Neural cell (in vitro differentiated cells): ENCODE measurements around the gene OGFOD2.

ENCODE experiments used
- CTCF ChIP-seq: fragments of 450-650 bp; IDR thresholded peaks from 2 replicates; pipeline ENCODE4 v1.5.1; 2014; ENCODE audit warnings: antibody characterized with exemption, mild to moderate bottlenecking, moderate library complexity; ENCODE audit not compliant: poor library complexity, severe bottlenecking
- EP300 ChIP-seq: fragments of 450-650 bp; conservative IDR thresholded peaks from 2 replicates; pipeline ENCODE4 v1.6.1; 2014; ENCODE audit warnings: antibody characterized with exemption, mild to moderate bottlenecking, moderate library complexity; ENCODE audit not compliant: poor library complexity, severe bottlenecking
- EZH2 ChIP-seq: fragments of 200-600, 300-800 bp; shearing (Covaris generic), sonication (generic); IDR thresholded peaks from 2 replicates; pipeline ENCODE4 v1.6.1; 2014; ENCODE audit warnings: antibody characterized with exemption, low read length, borderline replicate concordance, mild to moderate bottlenecking; ENCODE audit not compliant: insufficient read depth, poor library complexity, severe bottlenecking
- POLR2AphosphoS5 ChIP-seq: IDR thresholded peaks from 2 replicates; pipeline ENCODE4 v1.6.1; 2012
- SMC3 ChIP-seq: fragments of 450-650 bp; conservative IDR thresholded peaks from 2 replicates; pipeline ENCODE4 v1.6.1; 2014; ENCODE audit warnings: antibody characterized with exemption, mild to moderate bottlenecking, moderate library complexity; ENCODE audit not compliant: poor library complexity
- TAF1 ChIP-seq: IDR thresholded peaks from 2 replicates; pipeline ENCODE4 v1.6.1; 2012; ENCODE audit warnings: low read depth
- TF ChIP-seq, protein P1 (sequence below): IDR thresholded peaks from 2 replicates; pipeline ENCODE4 v1.6.1; 2012; ENCODE audit warnings: borderline replicate concordance

- TF ChIP-seq POLR2AphosphoS5 (no peak), CTCF (no peak), TAF1 (no peak), EZH2 (no peak), EP300 (no peak), SMC3 (no peak)
- TF ChIP-seq, protein P1, sequence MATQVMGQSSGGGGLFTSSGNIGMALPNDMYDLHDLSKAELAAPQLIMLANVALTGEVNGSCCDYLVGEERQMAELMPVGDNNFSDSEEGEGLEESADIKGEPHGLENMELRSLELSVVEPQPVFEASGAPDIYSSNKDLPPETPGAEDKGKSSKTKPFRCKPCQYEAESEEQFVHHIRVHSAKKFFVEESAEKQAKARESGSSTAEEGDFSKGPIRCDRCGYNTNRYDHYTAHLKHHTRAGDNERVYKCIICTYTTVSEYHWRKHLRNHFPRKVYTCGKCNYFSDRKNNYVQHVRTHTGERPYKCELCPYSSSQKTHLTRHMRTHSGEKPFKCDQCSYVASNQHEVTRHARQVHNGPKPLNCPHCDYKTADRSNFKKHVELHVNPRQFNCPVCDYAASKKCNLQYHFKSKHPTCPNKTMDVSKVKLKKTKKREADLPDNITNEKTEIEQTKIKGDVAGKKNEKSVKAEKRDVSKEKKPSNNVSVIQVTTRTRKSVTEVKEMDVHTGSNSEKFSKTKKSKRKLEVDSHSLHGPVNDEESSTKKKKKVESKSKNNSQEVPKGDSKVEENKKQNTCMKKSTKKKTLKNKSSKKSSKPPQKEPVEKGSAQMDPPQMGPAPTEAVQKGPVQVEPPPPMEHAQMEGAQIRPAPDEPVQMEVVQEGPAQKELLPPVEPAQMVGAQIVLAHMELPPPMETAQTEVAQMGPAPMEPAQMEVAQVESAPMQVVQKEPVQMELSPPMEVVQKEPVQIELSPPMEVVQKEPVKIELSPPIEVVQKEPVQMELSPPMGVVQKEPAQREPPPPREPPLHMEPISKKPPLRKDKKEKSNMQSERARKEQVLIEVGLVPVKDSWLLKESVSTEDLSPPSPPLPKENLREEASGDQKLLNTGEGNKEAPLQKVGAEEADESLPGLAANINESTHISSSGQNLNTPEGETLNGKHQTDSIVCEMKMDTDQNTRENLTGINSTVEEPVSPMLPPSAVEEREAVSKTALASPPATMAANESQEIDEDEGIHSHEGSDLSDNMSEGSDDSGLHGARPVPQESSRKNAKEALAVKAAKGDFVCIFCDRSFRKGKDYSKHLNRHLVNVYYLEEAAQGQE: no peak
Measured at GRCh38 chr12:122927756-122928403, 47.2 kb upstream of the OGFOD2 start.
